HEK293 (cell line): Measurements from ENCODE around the gene P2RX7.

Experiments used
- ELK4 ChIP-seq: IDR thresholded peaks from 2 replicates; pipeline ENCODE4 v1.6.1; 2011; ENCODE audit warnings: mild to moderate bottlenecking, low read depth, low read length, borderline replicate concordance
- HOXA7 ChIP-seq: sonication (generic); formaldehyde crosslinking; IDR thresholded peaks from 2 replicates; pipeline ENCODE4 v1.8.1; 2022; ENCODE audit warnings: missing genetic modification reagents, borderline replicate concordance
- INSM2 ChIP-seq: fragments of 450-650 bp; formaldehyde crosslinking; IDR thresholded peaks from 2 replicates; pipeline ENCODE4 v1.5.1; 2016; ENCODE audit warnings: missing biosample characterization, missing genetic modification characterization
- KLF10 ChIP-seq: fragments of 450-650 bp; IDR thresholded peaks from 2 replicates; pipeline ENCODE4 v1.5.1; 2018; ENCODE audit warnings: missing biosample characterization, mild to moderate bottlenecking, missing genetic modification characterization
- MZF1 ChIP-seq: fragments of 450-650 bp; formaldehyde crosslinking; IDR thresholded peaks from 2 replicates; pipeline ENCODE4 v1.5.1; 2017; ENCODE audit warnings: missing biosample characterization, missing genetic modification characterization, borderline replicate concordance
- SCRT1 ChIP-seq: fragments of 450-650 bp; formaldehyde crosslinking; IDR thresholded peaks from 2 replicates; pipeline ENCODE4 v1.5.1; 2016; ENCODE audit warnings: missing biosample characterization, missing genetic modification characterization, borderline replicate concordance
- YY1 ChIP-seq: fragments of 450-650 bp; formaldehyde crosslinking; IDR thresholded peaks from 2 replicates; pipeline ENCODE4 v1.5.1; 2018; ENCODE audit warnings: missing biosample characterization, missing genetic modification characterization
- ZBTB20 ChIP-seq: fragments of 450-650 bp; formaldehyde crosslinking; IDR thresholded peaks from 2 replicates; pipeline ENCODE4 v1.5.1; 2016; ENCODE audit warnings: missing biosample characterization, missing genetic modification characterization
- ZBTB7A ChIP-seq: fragments of 450-650 bp; formaldehyde crosslinking; IDR thresholded peaks from 2 replicates; pipeline ENCODE4 v1.5.1; 2016; ENCODE audit warnings: low read depth, missing biosample characterization, missing genetic modification characterization
- ZBTB8A ChIP-seq: fragments of 450-650 bp; formaldehyde crosslinking; IDR thresholded peaks from 2 replicates; pipeline ENCODE4 v1.5.1; 2016; ENCODE audit warnings: missing biosample characterization, missing genetic modification characterization
- ZNF133 ChIP-seq: fragments of 450-650 bp; formaldehyde crosslinking; IDR thresholded peaks from 2 replicates; pipeline ENCODE4 v1.5.1; 2016; ENCODE audit warnings: missing biosample characterization, missing genetic modification characterization
- ZNF146 ChIP-seq: fragments of 450-650 bp; formaldehyde crosslinking; IDR thresholded peaks from 2 replicates; pipeline ENCODE4 v1.5.1; 2016; ENCODE audit warnings: missing biosample characterization, missing genetic modification characterization
- ZNF157 ChIP-seq: fragments of 450-650 bp; formaldehyde crosslinking; IDR thresholded peaks from 2 replicates; pipeline ENCODE4 v1.5.1; 2016; ENCODE audit warnings: missing biosample characterization, missing genetic modification characterization
- ZNF341 ChIP-seq: fragments of 450-650 bp; formaldehyde crosslinking; IDR thresholded peaks from 2 replicates; pipeline ENCODE4; 2016; ENCODE audit warnings: low read depth, missing biosample characterization, missing genetic modification characterization
- ZNF350 ChIP-seq: fragments of 450-650 bp; formaldehyde crosslinking; IDR thresholded peaks from 2 replicates; pipeline ENCODE4 v1.5.0; 2017; ENCODE audit warnings: missing biosample characterization, mild to moderate bottlenecking, missing genetic modification characterization
- ZNF354C ChIP-seq: fragments of 450-650 bp; formaldehyde crosslinking; IDR thresholded peaks from 2 replicates; pipeline ENCODE4 v1.5.1; 2016; ENCODE audit warnings: missing biosample characterization, missing genetic modification characterization, low read depth, borderline replicate concordance
- ZNF449 ChIP-seq: fragments of 450-650 bp; formaldehyde crosslinking; IDR thresholded peaks from 2 replicates; pipeline ENCODE4 v1.5.1; 2017; ENCODE audit warnings: missing biosample characterization, mild to moderate bottlenecking, missing genetic modification characterization, moderate library complexity
- ZNF518A ChIP-seq: fragments of 450-650 bp; formaldehyde crosslinking; conservative IDR thresholded peaks from 2 replicates; pipeline ENCODE4 v1.5.1; 2016; ENCODE audit warnings: low read depth, missing biosample characterization, missing genetic modification characterization
- ZNF596 ChIP-seq: fragments of 450-650 bp; IDR thresholded peaks from 2 replicates; pipeline ENCODE4 v1.5.0; 2018; ENCODE audit warnings: missing biosample characterization, mild to moderate bottlenecking, missing genetic modification characterization, moderate library complexity
- ZNF621 ChIP-seq: fragments of 450-650 bp; formaldehyde crosslinking; IDR thresholded peaks from 2 replicates; pipeline ENCODE4 v1.5.1; 2017; ENCODE audit warnings: missing biosample characterization, missing genetic modification characterization
- ZNF626 ChIP-seq: fragments of 450-650 bp; sonication (Bioruptor Pico); formaldehyde crosslinking; IDR thresholded peaks from 2 replicates; pipeline ENCODE4 v1.5.1; 2018; ENCODE audit warnings: missing biosample characterization, missing genetic modification characterization, inconsistent platforms
- ZNF677 ChIP-seq: fragments of 450-650 bp; IDR thresholded peaks from 2 replicates; pipeline ENCODE4 v1.5.0; 2018; ENCODE audit warnings: missing biosample characterization, mild to moderate bottlenecking, missing genetic modification characterization, moderate library complexity
- ZNF747 ChIP-seq: fragments of 450-650 bp; formaldehyde crosslinking; IDR thresholded peaks from 2 replicates; pipeline ENCODE4 v1.5.1; 2016; ENCODE audit warnings: missing biosample characterization, missing genetic modification characterization
- ZNF792 ChIP-seq: fragments of 450-650 bp; formaldehyde crosslinking; IDR thresholded peaks from 2 replicates; pipeline ENCODE4 v1.5.1; 2016; ENCODE audit warnings: missing biosample characterization, missing genetic modification characterization
- ZSCAN18 ChIP-seq: fragments of 450-650 bp; formaldehyde crosslinking; IDR thresholded peaks from 2 replicates; pipeline ENCODE4 v1.5.1; 2016; ENCODE audit warnings: missing biosample characterization, missing genetic modification characterization
- ZSCAN23 ChIP-seq: fragments of 450-650 bp; formaldehyde crosslinking; IDR thresholded peaks from 2 replicates; pipeline ENCODE4 v1.5.1; 2016; ENCODE audit warnings: missing biosample characterization, missing genetic modification characterization
- TF ChIP-seq, protein P1 (sequence below): fragments of 450-650 bp; formaldehyde crosslinking; IDR thresholded peaks from 2 replicates; pipeline ENCODE4 v1.5.1; 2017; ENCODE audit warnings: missing biosample characterization, missing genetic modification characterization

Gene P2RX7

GRCh38 chr12:121202407-121203355 is 70.0 kb downstream of the P2RX7 start (continued):
- TF ChIP-seq ZNF518A, result 0 out of 2 replicates have a peak, but pooled peaks have one; percentile 16
- peak; percentile 86 for TF ChIP-seq KLF10 (tag by site-specific recombination)
- TF ChIP-seq ZBTB8A (tag by site-specific recombination), result peak; percentile 65
- peak; percentile 20; the same call in 1 of the 2 replicates for TF ChIP-seq ZNF341
- no peak for TF ChIP-seq SCRT1 (tag by site-specific recombination)
- TF ChIP-seq ELK4, result no peak
- peak; percentile 46; the same call in 1 of the 2 replicates for TF ChIP-seq MZF1 (tag by site-specific recombination)
- peak; percentile 89 for TF ChIP-seq ZSCAN23 (tag by site-specific recombination)
- TF ChIP-seq ZBTB7A, result no peak
- no peak for TF ChIP-seq ZNF157 (tag by site-specific recombination)
- TF ChIP-seq HOXA7 (CRISPR knock-in tag), result no peak
- 0 out of 2 replicates have a peak, but pooled peaks have one; percentile 36 for TF ChIP-seq ZNF449 (tag by site-specific recombination)
- no peak; the same call in 1 of the 2 replicates for TF ChIP-seq ZNF146 (tag by site-specific recombination)
- TF ChIP-seq ZSCAN18, result no peak
- TF ChIP-seq ZNF747 (tag by site-specific recombination), result no peak
- no peak for TF ChIP-seq ZNF350 (tag by site-specific recombination)
- 0 out of 2 replicates have a peak, but pooled peaks have one; percentile 19 for TF ChIP-seq ZBTB20
- TF ChIP-seq YY1 (tag by site-specific recombination), result no peak
- TF ChIP-seq, protein P1, sequence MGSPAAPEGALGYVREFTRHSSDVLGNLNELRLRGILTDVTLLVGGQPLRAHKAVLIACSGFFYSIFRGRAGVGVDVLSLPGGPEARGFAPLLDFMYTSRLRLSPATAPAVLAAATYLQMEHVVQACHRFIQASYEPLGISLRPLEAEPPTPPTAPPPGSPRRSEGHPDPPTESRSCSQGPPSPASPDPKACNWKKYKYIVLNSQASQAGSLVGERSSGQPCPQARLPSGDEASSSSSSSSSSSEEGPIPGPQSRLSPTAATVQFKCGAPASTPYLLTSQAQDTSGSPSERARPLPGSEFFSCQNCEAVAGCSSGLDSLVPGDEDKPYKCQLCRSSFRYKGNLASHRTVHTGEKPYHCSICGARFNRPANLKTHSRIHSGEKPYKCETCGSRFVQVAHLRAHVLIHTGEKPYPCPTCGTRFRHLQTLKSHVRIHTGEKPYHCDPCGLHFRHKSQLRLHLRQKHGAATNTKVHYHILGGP (tag by site-specific recombination), result no peak
- TF ChIP-seq ZNF596 (tag by site-specific recombination), result no peak
- no peak for TF ChIP-seq ZNF677 (tag by site-specific recombination)
- peak; percentile 89 for TF ChIP-seq INSM2 (tag by site-specific recombination)
- no peak for TF ChIP-seq ZNF621 (tag by site-specific recombination)
- no peak for TF ChIP-seq ZNF626 (tag by site-specific recombination)
- no peak for TF ChIP-seq ZNF133 (tag by site-specific recombination)
- no peak for TF ChIP-seq ZNF792 (tag by site-specific recombination)
- no peak for TF ChIP-seq ZNF354C (tag by site-specific recombination)
